ENCODE results near the gene NCOA3. TPM values are rescaled to one million over a fixed set of nuclear protein-coding genes. Genes with fewer than 3 reads are reported as not detected.
A peak's percentile ranks its signal among the peaks of the same experiment; 100 is the strongest.
"Not testable (repeated sequence)": the region's sequence is repeated elsewhere in the genome, so short reads cannot be mapped to it uniquely, and the experiment has no call there.

Gene NCOA3
- total RNA-seq, 3 donors from 2014 or later = 22.8 to 28.8 (median 24.7) TPM

DNA sequence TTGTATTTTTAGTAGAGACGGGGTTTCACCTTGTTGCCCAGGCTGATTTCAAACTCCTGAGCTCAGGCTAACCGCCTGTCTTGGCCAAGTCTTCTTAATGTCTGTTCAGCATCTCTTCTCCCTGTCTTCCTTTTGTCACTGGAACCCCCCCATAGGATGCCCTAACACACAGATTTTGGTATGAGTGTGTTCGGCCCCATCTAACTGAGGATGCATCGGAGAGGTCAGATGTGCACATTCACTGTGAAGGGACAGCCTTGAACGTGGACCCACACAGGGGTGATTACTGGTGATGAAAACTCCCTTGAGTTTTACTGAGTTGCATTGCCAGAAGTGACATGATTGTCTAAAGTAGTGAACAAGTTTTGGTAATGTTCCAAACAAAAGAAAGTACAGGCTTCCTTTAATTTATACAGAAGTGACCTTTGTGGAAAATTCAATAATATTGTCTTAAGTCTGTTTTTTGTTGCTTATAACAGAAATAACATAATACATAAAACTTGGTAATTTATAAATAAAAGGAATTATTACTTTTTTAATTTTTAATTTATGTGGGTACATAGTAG, 40.5 kb upstream of the NCOA3 start:
- DNase-seq (no peak), ATAC-seq (no peak)
- TF ChIP-seq, protein P1, sequence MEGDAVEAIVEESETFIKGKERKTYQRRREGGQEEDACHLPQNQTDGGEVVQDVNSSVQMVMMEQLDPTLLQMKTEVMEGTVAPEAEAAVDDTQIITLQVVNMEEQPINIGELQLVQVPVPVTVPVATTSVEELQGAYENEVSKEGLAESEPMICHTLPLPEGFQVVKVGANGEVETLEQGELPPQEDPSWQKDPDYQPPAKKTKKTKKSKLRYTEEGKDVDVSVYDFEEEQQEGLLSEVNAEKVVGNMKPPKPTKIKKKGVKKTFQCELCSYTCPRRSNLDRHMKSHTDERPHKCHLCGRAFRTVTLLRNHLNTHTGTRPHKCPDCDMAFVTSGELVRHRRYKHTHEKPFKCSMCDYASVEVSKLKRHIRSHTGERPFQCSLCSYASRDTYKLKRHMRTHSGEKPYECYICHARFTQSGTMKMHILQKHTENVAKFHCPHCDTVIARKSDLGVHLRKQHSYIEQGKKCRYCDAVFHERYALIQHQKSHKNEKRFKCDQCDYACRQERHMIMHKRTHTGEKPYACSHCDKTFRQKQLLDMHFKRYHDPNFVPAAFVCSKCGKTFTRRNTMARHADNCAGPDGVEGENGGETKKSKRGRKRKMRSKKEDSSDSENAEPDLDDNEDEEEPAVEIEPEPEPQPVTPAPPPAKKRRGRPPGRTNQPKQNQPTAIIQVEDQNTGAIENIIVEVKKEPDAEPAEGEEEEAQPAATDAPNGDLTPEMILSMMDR (IDR thresholded peaks at IDR 0.05) = no peak
- Histone ChIP-seq H3K9me3 (no peaks in the 10 kb centered on the region), H3K4me1 (ENCODE audit: low read depth) (peaks cover 5% of the 10 kb centered on the region), H3K4me3 (no peak overlapping the region), H3K36me3 (ENCODE audit: low read depth) (no peaks in the 10 kb centered on the region)
- intact Hi-C loops (cut with DNase I, micrococcal nuclease) = no loop called here

DNA sequence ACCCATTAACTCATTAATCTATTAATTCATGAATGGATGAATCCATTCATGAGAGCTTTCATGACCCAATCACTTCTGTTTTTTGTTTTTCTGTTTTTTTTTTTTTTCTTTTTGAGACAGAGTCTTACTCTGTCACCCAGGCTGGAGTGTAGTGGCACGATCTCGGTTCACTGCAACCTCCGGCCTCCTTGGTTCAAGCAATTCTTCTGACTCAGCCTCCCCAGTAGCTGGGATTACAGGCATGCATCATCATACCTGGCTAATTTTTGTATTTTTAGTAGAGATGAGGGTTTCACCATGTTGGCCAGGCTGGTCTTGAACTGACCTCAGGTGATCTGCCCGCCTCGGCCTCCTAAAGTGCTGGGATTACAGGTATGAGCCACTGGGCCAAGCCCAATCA, 39.8 kb upstream of the NCOA3 start:
- H3K4me3 ChIP-seq; intact Hi-C loops (cut with DNase I, micrococcal nuclease); ATAC-seq; H3K9me3 ChIP-seq; H3K4me1 ChIP-seq (ENCODE audit: low read depth); H3K36me3 ChIP-seq (ENCODE audit: low read depth); DNase-seq: not testable (repeated sequence)

- no peaks in the 10 kb centered on the region for H3K36me3 ChIP-seq (ENCODE audit: low read depth)
- no peaks in the 10 kb centered on the region for H3K9me3 ChIP-seq
- intact Hi-C loops (cut with DNase I, micrococcal nuclease) = no loop called here
- H3K4me1 ChIP-seq (ENCODE audit: low read depth) = peaks cover 5% of the 10 kb centered on the region
- H3K4me3 ChIP-seq = no peak overlapping the region
- DNase-seq (peak in 1 of 3 donors; percentile 68), ATAC-seq (peak; percentile 95)
- TF ChIP-seq, protein P1 (IDR thresholded peaks at IDR 0.05) = no peak
Observed at GRCh38 chr20:47464380-47465101, 37.1 kb upstream of the NCOA3 start.

DNA sequence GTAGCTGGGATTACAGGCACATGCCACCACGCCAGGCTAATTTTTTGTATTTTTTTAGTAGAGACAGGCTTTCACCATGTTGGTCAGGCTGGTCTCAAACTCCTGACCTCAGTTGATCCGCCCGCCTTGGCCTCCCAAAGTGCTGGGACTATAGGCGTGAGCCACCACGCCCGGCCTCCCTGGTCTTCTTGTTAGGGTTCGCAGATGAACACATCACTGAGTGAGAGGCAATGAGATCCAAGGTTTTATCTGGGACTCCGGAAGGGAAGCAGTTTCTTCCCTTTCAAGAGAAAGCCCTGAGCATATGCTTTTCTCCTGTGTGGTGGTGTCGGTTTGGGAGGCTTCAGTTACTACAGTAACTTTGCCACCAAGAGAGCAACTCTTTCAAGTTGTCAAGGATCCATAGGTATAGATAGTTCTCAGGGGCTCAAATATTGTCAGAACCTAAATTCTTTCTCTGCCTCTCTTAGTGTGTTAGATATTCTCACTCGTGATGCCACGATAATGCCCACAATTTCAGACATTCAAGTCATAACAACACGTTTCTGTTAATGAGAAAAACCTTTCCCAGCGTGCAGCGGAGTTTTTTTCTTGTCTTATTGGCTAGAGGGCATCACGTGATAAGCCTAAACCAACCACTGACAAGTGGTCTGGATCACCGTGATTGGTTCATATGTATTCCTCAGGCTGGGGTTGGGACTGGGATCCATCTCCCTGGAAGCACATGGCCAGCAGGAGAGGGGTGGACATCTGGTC, 36.2 kb upstream of the NCOA3 start:
- Histone ChIP-seq H3K4me3 (no peak overlapping the region), H3K4me1 (ENCODE audit: low read depth) (peaks cover 5% of the 10 kb centered on the region), H3K36me3 (ENCODE audit: low read depth) (no peaks in the 10 kb centered on the region), H3K9me3 (no peaks in the 10 kb centered on the region)
- ATAC-seq (no peak), DNase-seq (no peak)
- intact Hi-C loops (cut with DNase I, micrococcal nuclease) = no loop called here
- TF ChIP-seq, protein P1 (IDR thresholded peaks at IDR 0.05) = no peak

DNA sequence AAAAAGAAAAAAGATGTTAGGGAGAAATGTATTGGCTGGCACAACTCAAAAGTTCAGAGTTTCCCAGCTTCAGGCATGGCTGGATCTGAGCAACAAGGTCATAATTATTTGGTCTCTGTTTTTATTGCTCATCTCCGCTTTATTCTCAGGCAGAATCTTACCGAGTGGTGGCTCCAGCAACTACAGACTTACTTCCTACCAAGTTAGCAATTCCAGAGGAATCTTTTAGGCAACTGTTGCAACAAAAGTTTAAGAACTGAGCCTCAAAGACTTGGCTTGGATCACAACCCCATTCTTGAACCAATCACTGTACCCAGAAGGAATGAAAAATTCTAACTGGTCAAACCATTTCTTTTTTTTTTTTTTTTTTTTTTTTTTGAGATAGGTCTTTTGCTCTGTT, 35.5 kb upstream of the NCOA3 start:
- intact Hi-C loops (cut with DNase I, micrococcal nuclease) = no loop called here
- no peak for ATAC-seq
- H3K4me3 ChIP-seq = no peak overlapping the region
- H3K36me3 ChIP-seq (ENCODE audit: low read depth) = no peaks in the 10 kb centered on the region
- TF ChIP-seq, protein P1 (IDR thresholded peaks at IDR 0.05) = no peak
- H3K4me1 ChIP-seq (ENCODE audit: low read depth) = peaks cover 5% of the 10 kb centered on the region
- no peaks in the 10 kb centered on the region for H3K9me3 ChIP-seq
- no peak for DNase-seq

All from mucosa of descending colon (tissue), 3 donors.